AG08395 (cell line): ENCODE measurements around the gene MSI2.
A peak's percentile ranks its signal among the peaks of the same experiment; 100 is the strongest.

Experiments used
- DNase-seq: peaks from one replicate; pipeline ENCODE4 v3.0.0; 2012; ENCODE audit warnings: mixed read lengths, low spot score

The MSI2 gene

DNA sequence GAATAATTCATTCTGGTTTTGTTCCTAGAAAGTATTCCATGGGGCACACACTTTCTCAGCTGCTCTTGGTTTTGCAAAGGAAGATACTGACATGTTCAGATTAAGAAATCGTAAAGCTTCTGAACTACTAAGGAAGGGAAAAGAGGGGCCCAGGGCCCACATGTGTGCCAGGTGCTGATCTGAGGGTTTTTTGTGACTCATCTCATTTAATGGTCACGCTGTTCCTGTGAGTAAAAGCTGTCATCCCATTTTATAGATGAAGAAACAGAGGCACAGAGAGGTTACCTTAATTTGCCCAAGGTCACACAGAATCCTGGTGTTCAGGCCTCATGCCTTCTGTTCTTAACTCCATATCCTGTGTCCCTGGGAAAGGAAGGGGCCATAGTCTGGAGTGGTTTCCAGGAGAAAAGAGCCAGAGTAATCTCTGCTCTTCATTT is 113.2 kb downstream of the MSI2 start:
- no peak for DNase-seq

DNA sequence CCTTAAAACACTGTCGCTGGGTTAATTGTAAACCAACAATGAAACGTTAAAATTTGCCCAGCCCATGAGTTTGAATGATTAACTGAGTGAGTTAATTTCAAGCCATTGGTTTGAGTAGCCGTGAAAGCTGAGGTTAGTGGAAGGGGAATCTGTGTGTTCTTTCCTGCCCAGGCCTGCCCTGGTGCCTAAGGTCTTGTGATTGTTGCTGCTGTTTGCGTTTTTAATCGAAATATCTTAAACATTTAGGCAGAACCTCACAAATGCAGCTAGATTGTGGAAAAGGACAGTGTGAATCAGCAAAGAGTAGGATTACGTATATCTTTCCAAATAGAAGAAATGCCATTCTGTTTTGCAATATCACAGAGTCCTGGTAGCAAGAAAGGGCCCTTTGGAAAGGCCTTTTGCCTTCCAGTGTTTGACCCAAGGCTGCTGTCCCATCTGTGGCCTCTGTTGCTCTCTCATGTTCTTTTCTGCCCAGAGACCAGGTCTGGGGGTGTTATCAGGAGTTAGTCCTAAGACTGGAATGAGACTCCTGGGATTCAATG is 113.8 kb downstream of the MSI2 start:
- peak; percentile 64 for DNase-seq

DNA sequence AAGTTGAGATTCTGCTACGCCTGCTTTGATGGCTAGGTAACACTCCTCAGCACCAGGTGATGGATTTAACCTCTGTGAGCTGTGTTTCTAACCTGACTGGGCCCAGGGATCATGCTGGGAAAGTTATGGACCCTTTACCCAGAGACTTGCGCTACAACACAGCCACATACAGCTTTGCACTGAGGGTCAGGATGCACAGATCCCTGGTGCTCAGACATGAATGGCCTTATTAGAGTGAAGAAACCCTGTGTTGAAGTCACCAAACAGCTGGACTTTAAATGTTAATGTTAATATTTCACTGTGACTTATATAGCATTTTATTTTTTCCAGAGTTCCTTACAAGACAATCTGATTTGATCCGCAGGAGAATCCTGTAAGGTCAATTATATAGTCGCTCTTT is 114.3 kb downstream of the MSI2 start:
- no peak for DNase-seq

DNA sequence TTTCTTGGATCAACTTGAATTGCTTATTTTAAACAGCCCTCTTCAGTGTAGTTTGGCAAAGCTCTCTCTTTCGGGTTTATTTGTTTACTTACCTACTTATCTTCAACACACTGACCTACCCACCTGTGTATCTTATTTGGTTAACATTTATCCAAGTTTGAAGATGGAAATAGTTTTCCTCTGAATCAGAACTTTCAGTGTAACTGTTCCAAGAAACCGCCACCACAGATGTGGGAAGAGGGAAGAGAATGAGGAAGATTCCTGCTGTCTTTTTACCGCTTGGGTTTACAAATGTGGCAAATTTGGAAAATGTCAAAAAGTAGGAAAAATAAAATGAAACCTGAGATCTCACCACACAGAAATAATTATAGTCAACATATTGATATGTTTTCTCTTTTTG is 115.8 kb downstream of the MSI2 start:
- no peak for DNase-seq

DNA sequence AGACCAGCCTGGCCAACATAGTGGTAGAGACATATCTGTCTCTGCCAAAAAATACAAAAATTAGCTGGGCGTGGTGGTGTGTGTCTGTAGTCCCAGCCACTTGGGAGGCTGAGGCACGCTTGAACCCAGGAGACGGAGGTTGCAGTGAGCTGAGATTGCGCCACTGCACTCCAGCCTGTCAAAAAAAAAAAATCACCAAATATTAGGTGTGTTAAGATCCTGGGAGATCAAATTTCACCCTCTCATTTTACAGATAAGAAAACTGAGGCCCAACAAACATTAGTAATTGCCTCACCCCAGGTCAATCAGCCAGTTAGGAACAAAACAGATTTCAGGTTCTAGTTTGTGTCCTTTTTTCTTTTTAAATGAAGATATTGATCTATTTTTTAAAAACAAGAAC is 116.7 kb downstream of the MSI2 start:
- no peak for DNase-seq

GRCh38 chr17:57373756-57374155 is 117.4 kb downstream of the MSI2 start:
- no peak for DNase-seq

- no peak for DNase-seq
These were observed 118.9 kb downstream of the MSI2 start for GRCh38 chr17:57375040-57375769.

GRCh38 chr17:57375770-57376225 is 119.5 kb downstream of the MSI2 start:
- DNase-seq, result no peak

DNA sequence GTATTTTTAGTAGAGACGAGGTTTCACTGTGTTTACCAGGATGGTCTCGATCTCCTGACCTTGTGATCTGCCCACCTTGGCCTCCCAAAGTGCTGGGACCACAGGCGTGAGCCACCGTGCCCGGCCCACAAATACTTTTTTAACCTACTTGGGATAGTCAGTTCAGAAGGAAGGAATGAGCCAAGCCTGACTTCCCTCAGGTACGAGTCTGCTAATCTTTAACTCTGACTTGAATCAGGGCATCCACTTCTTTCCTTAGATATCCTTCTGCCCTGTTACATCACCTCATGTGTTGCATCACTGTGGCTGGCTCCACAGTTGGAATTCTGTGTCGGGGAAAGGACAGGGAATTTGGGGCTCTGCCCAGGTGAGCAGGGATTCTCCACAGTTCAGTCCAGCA is 120.8 kb downstream of the MSI2 start:
- DNase-seq, result no peak

DNA sequence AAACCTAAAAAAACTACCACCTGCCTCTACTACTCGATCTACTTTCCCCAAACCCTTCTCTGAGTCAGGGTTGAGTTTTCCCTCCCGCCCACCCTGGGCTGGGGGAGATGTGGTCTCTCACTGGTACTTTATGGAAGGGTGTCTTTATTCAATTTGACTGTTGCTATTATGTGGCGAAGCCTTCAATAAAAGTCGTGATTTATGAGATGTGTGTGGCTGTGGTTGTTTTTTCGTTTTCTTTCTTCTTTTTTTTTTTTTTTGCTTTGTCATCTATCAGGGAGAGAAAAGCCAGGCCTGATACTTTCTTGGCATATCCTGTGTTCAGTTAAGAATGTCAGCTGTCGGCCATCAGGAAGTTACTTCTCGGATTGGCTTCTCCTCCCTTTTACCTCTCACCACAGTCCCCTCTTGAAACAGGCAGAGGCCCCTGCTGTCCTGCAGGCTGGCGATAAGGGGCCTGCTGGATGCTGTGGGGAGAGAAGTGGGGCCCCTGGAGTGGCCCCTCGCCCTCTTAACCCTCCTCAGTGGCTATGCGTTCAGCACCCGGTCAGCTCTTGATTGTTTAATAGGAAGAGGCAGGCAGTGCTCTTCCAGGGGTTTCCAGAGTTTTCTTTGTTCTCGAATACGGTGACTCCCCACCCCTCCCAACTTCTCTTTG is 123.0 kb downstream of the MSI2 start:
- DNase-seq, result no peak

DNA sequence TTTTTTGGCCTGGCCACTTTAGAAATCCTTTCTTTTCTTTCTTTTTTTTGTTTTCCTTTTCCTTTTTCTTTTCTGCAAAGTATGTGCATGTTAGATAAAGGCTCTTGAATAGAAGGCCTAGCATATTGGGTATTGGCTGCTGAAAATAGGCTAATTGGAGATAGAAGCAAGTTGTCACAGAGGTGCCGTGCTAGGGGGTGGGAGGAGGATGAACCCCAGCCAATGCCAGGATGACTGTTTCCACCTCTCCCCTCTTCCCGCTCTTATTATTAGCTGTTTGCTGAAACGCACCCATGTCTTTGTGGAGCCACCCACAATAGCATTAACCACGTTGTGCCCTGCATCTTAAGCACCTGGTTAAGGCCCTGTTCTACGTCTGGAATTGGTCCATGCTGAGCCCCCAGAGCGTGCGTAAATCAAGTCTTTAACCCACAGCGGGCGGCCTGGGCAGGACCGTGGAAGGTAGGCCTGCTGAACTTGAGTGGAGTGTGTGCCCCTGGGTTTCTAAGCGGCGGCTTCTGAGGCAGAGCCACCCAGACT is 123.6 kb downstream of the MSI2 start:
- no peak for DNase-seq

- no peak for DNase-seq
These were observed 125.2 kb downstream of the MSI2 start for GRCh38 chr17:57381498-57381897.

GRCh38 chr17:57384219-57384618 is 127.9 kb downstream of the MSI2 start:
- no peak for DNase-seq

- no peak for DNase-seq
These were observed 129.7 kb downstream of the MSI2 start for GRCh38 chr17:57385975-57386374.

GRCh38 chr17:57387575-57387974 is 131.3 kb downstream of the MSI2 start:
- DNase-seq, result no peak

- DNase-seq, result no peak
These were observed 131.9 kb downstream of the MSI2 start for GRCh38 chr17:57388131-57388725.

DNA sequence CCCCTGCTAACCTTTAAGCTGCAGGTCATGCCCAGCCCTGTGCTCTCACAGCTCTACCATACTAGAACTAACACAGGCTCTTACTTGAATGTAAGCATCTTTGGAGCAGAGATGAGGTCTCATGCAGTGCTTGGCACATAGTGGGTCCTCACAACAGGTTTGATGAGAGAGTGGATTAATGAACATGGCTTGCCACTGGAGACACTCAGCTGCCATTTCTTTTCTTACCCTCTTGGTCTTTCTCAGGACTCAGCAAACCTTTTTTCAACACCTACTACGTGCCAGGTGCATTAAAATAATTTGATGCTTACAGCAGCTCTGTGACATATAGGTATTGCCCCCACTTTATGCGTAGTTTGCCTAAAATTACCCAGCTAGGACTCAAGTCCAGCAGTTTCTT is 133.2 kb downstream of the MSI2 start:
- DNase-seq, result no peak

GRCh38 chr17:57391076-57391825 is 134.9 kb downstream of the MSI2 start:
- no peak for DNase-seq

GRCh38 chr17:57391857-57392471 is 135.6 kb downstream of the MSI2 start:
- no peak for DNase-seq

DNA sequence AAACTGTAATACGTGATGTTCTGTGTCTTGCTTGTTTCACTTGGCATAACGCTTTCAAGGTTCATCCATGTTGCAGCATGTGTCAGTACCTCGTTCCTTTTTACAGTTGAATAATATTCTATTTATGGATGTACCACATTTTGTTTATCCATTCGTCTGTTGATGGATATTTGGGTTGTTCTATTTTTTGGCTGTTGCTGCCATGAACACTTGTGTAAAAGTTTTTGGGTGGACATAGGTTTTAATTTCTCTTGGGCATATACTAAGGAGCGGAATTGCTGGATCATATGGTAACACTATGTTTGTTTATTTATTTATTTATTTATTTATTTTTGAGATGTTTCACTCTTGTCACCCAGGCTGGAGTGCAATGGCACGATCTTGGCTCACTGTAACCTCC is 137.0 kb downstream of the MSI2 start:
- DNase-seq, result no peak

GRCh38 chr17:57394375-57394774 is 138.1 kb downstream of the MSI2 start:
- DNase-seq, result no peak
